ENCODE data around the gene METTL23.

Gene METTL23

DNA sequence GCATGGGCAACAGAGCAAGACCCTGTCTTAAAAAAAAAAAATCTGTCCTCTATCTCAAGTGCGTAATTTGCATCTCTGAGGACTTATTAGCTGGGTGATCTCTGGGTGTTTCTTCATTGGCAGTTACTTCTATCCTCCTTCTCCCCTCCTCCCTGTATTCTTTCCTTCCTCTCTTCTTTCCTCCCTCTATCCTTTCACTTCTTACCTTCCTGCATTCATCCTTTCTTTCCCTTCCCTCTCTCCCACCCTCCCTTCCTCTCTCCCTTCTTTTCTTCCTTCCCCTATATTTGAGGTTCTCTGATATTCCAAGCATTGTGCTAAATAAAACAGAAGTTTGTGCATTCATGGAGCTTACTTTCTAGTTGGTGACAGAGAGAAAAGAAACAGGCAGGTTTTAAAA, 22.0 kb downstream of the METTL23 start:
- FAIRE-seq = no peak
- DNase-seq (ENCODE audit: extremely low spot score, insufficient read length, low read depth) = no peak

DNA sequence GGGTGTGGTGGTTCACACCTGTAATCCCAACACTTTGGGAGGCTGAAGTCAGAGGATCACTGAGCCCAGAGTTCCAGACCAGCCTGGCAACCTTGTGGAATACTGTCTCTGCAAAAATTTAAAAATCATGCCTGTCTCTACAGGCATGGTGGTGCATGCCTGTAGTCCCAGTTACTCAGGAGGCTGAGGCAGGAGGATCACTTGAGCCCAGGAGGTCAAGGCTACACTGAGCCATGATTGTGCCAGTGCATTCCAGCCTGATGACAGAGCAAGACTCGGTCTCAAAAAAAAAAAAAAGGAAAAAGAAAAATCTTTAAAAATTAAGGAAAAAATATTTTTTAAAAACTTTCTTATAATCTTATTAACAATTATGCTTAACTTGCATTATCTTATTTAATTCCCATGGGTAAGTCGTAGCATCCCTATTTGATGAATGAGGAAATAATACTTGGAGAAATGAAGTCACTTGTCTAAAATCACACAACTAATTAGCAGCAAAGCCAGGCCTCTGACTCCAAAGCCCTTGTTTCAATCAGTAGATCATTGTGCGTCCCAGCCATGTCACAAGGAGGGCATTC, 24.9 kb downstream of the METTL23 start:
- no peak for FAIRE-seq
- no peak for DNase-seq (ENCODE audit: extremely low spot score, insufficient read length, low read depth)

DNA sequence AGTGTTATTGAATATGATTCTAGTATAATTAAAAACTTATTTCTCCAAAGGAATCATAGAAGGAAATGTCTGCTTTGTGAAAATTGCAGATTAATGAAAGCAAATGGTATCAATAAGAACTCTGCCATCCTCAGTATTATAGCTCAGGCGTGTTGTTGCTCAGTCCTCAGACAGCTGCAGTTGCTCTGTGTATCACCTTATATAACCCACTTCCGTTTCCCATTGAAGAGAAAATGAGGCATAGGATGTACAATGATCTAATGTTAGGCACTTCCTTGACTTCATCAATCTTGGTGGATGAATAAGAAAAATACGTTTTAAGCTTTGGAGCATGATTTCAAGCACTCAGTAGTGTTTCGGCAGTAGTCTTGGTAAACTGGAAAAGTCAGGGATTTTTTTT, 25.4 kb downstream of the METTL23 start:
- DNase-seq (ENCODE audit: extremely low spot score, insufficient read length, low read depth) (no peak), FAIRE-seq (no peak)

DNA sequence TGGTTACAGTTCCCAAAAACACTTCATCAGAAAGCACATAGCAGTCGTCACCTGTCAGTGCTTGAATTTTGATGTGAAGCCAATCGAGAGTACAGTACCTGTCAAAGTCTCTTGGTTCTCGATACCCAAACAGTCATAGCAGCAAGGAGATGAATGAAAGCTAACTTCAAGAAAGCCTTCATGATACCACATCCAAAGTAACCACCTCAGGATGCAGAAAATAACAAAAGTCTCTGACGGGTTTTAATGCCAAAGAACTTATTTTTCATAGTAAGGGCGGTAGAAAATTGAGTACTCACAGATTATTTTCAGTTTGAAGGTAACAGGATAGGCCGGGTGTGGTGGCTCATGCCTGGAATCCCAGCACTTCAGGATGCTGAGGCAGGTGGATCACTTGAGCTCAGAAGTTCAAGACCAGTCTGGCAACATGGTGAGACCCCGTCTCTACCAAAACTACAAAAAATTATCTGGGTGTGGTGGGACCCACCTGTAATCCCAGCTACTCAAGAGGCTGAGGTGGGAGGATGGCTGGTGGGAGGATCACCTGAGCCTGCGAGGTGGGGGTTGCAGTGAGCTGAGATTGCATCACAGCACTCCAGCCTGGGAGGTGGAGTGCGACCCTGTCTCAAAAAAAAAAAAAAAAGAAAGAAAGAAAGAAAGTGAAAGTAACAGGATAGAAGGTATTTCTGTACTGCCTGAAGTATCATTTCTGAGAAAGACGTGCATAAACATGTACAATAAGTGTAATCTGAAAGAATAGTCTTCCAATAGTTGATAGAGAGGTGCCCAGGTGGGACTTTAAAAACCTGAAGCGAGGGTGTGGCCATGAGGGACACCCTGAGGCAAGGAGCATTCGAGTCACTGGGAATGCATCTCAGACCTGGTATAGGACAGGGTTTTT, 26.7 kb downstream of the METTL23 start:
- DNase-seq (ENCODE audit: extremely low spot score, insufficient read length, low read depth) = no peak
- no peak for FAIRE-seq

DNA sequence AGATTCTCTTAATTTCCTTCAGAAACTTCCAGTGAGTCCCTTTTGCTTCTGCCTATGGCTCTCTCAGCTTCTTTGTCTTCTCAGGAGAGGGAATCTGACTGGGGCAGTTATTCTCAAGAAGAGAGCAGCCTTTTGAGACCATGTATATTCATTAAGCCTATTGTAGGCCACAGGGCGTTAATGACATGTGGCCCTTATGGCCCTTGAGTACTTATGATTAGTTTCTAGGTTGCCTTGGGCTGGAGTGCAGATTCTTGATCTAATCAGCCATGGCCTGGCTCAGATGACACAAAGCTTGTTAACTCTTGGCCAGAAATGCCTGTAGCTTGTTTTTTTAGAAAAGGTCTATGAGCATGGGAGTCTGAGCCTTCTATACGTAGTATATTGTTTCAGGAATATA, 28.6 kb downstream of the METTL23 start:
- no peak for FAIRE-seq
- DNase-seq (ENCODE audit: extremely low spot score, insufficient read length, low read depth) = no peak

DNA sequence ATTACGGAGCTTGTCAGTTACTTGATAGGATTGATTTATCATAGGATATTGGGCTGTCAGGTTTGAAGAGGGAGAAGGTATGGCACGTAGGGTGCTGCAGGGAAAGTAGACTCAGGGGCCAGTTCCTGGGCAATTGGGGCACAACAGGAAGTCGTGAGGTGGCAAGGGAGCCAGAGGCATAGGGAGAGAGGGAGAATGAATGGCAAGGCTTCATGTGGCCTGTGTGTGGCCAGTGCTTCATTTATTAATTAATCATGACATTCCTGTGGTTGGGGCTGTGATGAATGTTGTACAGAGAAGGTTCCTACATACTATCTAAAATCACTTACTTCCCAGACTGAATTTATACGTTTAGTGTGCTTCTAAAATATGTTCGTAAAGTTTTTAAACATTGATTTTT, 30.6 kb downstream of the METTL23 start:
- no peak for FAIRE-seq

DNA sequence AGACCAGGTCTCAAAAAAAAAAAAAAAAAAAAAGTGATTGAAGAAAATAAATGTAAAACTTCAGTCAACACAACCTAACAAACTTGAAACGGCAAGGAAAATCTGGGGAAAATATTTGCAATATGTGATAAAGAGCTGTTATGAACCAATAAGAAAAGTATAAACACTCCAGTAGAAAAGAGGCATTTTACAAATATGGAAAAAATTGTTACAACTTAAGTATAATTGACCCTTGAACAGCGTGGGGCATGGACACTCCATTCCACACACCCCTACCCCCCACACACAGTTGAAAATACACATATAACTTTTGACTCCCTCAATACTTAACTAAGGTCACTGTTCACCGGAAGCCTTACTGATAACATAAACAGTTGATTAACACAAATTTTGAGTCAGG, 31.9 kb downstream of the METTL23 start:
- FAIRE-seq = no peak
- no peak for DNase-seq (ENCODE audit: extremely low spot score, insufficient read length, low read depth)

More for the DNA sequence above, 30.6 kb downstream of the METTL23 start:
- no peak for DNase-seq (ENCODE audit: extremely low spot score, insufficient read length, low read depth)

DNA sequence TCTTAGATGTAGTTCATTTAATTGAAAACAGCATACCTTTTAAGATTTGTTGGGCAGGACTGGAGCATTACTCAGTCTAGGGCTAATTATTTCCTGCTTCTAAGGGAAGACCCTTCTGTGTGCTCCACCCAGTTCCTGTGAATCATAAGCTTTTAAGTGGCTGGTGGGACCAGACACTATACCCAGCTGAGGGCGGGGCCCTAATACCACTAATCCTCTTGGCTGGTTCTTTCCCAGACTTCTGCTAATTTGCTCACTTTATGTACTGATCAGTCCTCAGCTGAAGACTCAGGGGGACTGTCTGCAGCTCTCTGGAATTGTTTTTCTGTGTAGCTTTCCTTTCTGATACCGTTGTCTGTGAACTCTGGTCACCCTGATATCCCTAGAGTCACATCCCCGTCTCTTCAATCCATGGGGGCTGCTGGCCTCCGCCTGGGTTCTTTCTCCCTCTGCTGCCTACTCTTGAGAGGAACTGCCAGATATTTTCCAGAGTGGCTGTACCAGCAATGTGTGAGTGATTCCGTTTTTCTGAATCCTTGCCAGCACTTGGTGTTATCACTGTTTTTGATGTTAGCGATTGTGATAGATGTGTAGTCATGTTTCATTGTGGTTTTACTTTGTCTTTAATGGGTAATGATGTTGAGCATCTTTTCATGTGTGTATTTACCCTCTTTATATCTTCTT, 46.3 kb downstream of the METTL23 start:
- FAIRE-seq = no peak
- DNase-seq (ENCODE audit: extremely low spot score, insufficient read length, low read depth) = no peak

DNA sequence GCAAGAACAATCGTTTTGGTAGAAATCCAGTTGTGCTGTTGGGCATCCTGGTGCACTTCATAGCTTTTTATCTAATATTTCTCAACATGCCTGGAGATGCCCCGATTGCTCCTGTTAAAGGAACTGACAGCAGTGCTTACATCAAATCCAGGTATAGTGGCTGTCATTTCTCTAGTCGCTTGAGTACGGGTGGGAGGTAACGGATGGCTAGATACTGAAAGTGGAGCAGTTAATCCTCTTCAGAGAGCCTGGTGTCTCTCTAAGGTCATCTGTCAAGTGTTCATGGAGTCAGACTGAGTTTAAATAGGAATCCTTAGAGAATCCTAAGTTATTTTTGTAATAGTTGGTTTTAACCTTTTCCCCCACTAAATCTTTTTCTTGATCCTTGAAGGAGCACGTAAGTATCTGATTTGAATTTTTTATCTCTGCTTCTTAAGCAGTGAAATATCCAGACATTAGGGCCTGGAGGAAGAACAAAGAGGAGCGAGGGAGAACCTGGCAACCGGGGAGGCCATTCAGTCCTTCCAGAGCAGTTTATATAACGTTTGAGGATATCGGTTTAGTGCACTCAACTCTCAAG, 48.5 kb downstream of the METTL23 start:
- FAIRE-seq = no peak
- no peak for DNase-seq (ENCODE audit: extremely low spot score, insufficient read length, low read depth)

DNA sequence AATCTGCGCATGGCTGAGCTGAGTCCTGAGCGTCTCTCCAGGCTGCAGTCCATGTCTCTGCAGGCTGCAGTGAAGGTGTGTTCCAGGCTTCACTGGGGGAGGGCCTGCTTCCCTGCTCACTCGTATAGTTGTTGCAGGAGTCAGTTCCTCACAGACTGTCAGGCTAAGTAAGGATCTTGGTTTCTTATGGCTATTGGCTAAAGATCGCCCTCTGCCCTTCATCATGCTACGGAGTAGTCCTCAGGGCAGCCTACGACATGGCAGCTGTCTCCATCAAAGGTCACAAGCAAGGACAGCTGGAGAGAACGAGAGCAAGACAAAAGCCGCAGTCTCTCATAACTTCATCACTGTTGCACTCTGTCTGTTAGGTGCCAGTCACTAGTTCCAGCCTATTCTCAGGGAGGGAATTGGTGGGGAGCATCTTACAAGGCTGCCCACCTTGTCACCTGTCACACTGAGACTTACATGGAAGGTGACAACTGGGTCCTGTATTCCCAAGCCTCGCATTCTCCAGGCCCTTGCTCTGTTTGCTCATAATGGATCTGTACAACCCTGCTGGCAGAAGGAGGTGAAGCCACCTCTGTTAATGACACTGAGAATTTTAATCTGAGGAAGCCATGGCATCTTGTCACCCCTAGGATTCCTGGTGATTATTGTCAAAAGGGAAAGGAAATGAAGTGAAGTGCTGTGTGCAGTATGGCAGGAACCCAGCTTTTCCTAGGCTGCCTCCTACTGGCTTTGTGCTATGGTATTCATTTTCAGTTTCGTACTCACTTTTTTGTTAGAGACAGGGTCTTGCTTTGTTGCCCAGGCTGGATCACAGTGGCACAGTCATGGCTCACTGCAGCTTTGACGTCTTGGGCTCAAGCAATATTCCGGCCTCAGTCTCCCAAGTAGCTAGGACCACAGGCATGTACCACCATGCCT, 54.7 kb downstream of the METTL23 start:
- DNase-seq (ENCODE audit: extremely low spot score, insufficient read length, low read depth) = no peak
- no peak for FAIRE-seq

DNA sequence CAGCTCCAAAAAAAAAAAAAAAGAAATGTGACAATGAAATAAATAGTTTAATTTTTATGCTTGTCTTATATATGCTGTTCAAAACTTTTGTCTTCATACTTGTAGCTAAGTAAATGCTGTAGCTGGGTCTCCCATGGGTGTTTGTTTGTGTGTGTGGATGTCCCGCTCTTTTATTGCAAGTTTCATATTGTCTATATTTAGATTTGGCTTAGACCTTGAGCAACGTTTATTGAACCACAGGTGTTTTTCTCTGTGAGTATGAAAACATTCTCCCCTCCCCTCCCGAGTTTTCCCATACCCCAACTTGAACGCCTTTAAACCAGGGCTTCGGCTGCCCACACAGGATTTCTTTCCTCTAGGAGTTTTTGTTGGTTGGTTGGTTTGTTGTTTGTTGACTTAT, 56.5 kb downstream of the METTL23 start:
- DNase-seq (ENCODE audit: extremely low spot score, insufficient read length, low read depth) = no peak
- FAIRE-seq = no peak
